Fibroblast of lung (primary cell): ENCODE results near the gene MYO1D. TPM values are rescaled to one million over a fixed set of nuclear protein-coding genes. Genes with fewer than 3 reads are reported as not detected.

Experiments used
- DNase-seq, 2 donors: peaks; one replicate each; pipeline versions ENCODE4 v3.0.0 to v3.0.0-alpha.2; 2010; ENCODE audit warnings: low read depth in 2 of 2
- H2AFZ ChIP-seq: 2 replicates; pipeline ENCODE4 v1.5.1; 2012; ENCODE audit warnings: low read length, control low read depth, inconsistent platforms
- H3K27ac ChIP-seq: 2 replicates; pipeline ENCODE4 v1.5.1; 2011; ENCODE audit warnings: low read length, control low read depth; ENCODE audit not compliant: insufficient read depth
- H3K27me3 ChIP-seq: 2 replicates; pipeline ENCODE4 v1.5.1; 2011; ENCODE audit warnings: mild to moderate bottlenecking, low read length; ENCODE audit not compliant: control insufficient read depth, insufficient read depth
- H3K36me3 ChIP-seq: 2 replicates; pipeline ENCODE4 v1.5.1; 2011; ENCODE audit warnings: low read length; ENCODE audit not compliant: control insufficient read depth, insufficient read depth
- H3K4me1 ChIP-seq: 2 replicates; pipeline ENCODE4 v1.5.1; 2011; ENCODE audit warnings: low read length; ENCODE audit not compliant: control insufficient read depth, insufficient read depth; ENCODE audit errors: extremely low read depth
- H3K4me2 ChIP-seq: 2 replicates; pipeline ENCODE4 v1.5.1; 2011; ENCODE audit warnings: low read length, control low read depth; ENCODE audit not compliant: insufficient read depth; ENCODE audit errors: extremely low read depth
- H3K4me3 ChIP-seq, 4 experiments: fragments of 200-600 bp in 1 of 4; sonication (generic) in 1 of 4; replicated peaks in 1 of 4; 2 replicates each; pipeline ENCODE4 v1.5.1; 2011 to 2016; ENCODE audit warnings: low read length in 4 of 4, low read depth in 3 of 4, mild to moderate bottlenecking in 3 of 4, control low read depth in 2 of 4, inconsistent platforms in 1 of 4, mixed read lengths in 1 of 4; ENCODE audit not compliant: insufficient read depth in 1 of 4; ENCODE audit errors: control extremely low read depth in 1 of 4
- H3K79me2 ChIP-seq: 2 replicates; pipeline ENCODE4 v1.5.1; 2012; ENCODE audit warnings: mild to moderate bottlenecking, low read length, inconsistent platforms; ENCODE audit not compliant: control insufficient read depth, insufficient read depth
- H3K9ac ChIP-seq: 2 replicates; pipeline ENCODE4 v1.5.1; 2011; ENCODE audit warnings: mild to moderate bottlenecking, low read length, control low read depth; ENCODE audit not compliant: insufficient read depth
- H3K9me3 ChIP-seq: 2 replicates; pipeline ENCODE4 v1.5.1; 2012; ENCODE audit warnings: low read depth, low read length; ENCODE audit not compliant: control insufficient read depth, insufficient read depth
- H4K20me1 ChIP-seq: 2 replicates; pipeline ENCODE4 v1.5.1; 2011; ENCODE audit warnings: low read length; ENCODE audit not compliant: control insufficient read depth, insufficient read depth; ENCODE audit errors: extremely low read depth
- EZH2 ChIP-seq: IDR thresholded peaks from 2 replicates; pipeline ENCODE4 v1.5.1; 2012; ENCODE audit warnings: low read length, control low read depth, mild to moderate bottlenecking; ENCODE audit errors: missing control alignments
- polyA plus RNA-seq, 2 donors: library from polyadenylated mRNA; depleted of rRNA in 1 of 2; stranded (reverse) in 1 of 2; unstranded in 1 of 2; fragments of >200 nt; gene quantifications; 2 replicates each; pipeline ENCODE4 v1.2.1, GENCODE V29; 2011 to 2012; ENCODE audit warnings: missing spikeins in 1 of 2
- total RNA-seq: library from RNA; depleted of rRNA; stranded (reverse); fragments of >200 nt; gene quantifications from 2 replicates; pipeline ENCODE4 v1.2.1, GENCODE V29; 2014
- TF ChIP-seq, protein P1 (sequence below), 2 donors: IDR thresholded peaks in 1 of 2; conservative IDR thresholded peaks in 1 of 2; 1 replicate in 1 of 2; 2 replicates in 1 of 2; pipeline ENCODE4 v1.5.1; 2011 to 2012; ENCODE audit warnings: low read length in 2 of 2, control low read depth in 1 of 2, inconsistent platforms in 1 of 2, low read depth in 1 of 2, mild to moderate bottlenecking in 1 of 2

Gene MYO1D
- total and polyA plus RNA-seq, 2 donors (not counting 1 experiment from before 2014, with no cell fraction given): 35.0 to 46.6 TPM

DNA sequence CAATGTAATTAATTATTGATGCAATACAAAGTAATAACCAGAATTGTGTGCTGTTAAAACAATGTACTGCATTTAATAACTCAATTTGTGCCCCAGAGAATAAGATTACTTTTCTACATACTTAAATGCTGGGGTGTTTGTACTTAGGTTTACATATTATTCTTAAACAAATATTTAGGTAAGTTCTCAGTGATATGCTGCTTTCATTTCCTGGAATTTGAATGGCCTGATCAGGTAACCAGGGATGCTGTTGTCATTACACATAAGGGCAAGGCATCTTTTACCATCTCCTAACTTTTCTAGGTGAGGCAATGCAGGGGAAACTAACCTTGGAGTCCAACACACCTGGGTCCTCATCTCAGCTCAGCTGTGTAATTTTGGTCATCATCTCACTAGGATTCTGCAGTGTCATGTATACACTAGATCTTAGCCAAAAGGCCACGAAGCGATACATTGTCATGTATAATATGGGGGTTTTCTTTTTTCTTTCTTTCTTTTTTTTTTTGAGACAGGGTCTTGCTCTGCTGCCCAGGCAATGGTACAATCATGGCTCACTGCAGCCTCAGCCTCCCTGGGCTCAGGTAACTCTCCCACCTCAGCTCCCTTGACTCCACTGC is 45.2 kb downstream of the MYO1D start:
- DNase-seq: no peak
- no peak overlapping the region for H3K4me3 ChIP-seq
- TF ChIP-seq EZH2: no peak
- no peaks in the 10 kb centered on the region for H3K4me1 ChIP-seq
- H3K4me2 ChIP-seq: no peak overlapping the region
- H2AFZ ChIP-seq: no peak overlapping the region
- no peaks in the 10 kb centered on the region for H4K20me1 ChIP-seq
- H3K9ac ChIP-seq: no peak overlapping the region
- no peak overlapping the region for H3K27ac ChIP-seq
- H3K27me3 ChIP-seq: no peaks in the 10 kb centered on the region
- no peaks in the 10 kb centered on the region for H3K36me3 ChIP-seq
- no peaks in the 10 kb centered on the region for H3K9me3 ChIP-seq
- H3K79me2 ChIP-seq: no peaks in the 10 kb centered on the region

DNA sequence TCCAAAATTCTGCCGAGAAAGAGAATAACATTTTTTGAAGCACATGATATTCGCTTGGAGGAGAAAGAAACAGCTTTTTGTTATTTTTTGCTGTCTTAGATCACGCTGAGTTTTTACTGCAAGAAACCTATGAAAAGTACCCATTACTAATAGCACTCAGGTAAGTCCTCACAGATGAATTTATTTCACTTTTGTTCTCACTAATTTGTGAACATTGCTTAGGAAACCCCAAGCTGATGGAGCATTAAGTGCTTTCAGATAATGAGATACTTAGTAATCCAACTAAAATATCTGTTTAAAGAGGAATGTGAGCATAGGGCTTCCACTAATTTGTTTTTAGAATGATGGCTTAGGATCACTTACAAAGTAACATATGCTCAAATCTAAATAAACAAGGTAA is 45.7 kb downstream of the MYO1D start:
- Histone ChIP-seq H3K4me2 (no peak overlapping the region), H3K36me3 (no peaks in the 10 kb centered on the region), H3K79me2 (no peaks in the 10 kb centered on the region), H4K20me1 (no peaks in the 10 kb centered on the region), H3K4me3 (no peak overlapping the region), H3K4me1 (no peaks in the 10 kb centered on the region), H3K9ac (no peak overlapping the region), H3K9me3 (no peaks in the 10 kb centered on the region), H3K27me3 (no peaks in the 10 kb centered on the region), H2AFZ (no peak overlapping the region), H3K27ac (no peak overlapping the region)
- DNase-seq: no peak
- TF ChIP-seq, protein P1, sequence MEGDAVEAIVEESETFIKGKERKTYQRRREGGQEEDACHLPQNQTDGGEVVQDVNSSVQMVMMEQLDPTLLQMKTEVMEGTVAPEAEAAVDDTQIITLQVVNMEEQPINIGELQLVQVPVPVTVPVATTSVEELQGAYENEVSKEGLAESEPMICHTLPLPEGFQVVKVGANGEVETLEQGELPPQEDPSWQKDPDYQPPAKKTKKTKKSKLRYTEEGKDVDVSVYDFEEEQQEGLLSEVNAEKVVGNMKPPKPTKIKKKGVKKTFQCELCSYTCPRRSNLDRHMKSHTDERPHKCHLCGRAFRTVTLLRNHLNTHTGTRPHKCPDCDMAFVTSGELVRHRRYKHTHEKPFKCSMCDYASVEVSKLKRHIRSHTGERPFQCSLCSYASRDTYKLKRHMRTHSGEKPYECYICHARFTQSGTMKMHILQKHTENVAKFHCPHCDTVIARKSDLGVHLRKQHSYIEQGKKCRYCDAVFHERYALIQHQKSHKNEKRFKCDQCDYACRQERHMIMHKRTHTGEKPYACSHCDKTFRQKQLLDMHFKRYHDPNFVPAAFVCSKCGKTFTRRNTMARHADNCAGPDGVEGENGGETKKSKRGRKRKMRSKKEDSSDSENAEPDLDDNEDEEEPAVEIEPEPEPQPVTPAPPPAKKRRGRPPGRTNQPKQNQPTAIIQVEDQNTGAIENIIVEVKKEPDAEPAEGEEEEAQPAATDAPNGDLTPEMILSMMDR (conservative IDR thresholded peaks at IDR 0.05 in 1 of 2, IDR thresholded peaks at IDR 0.05 in 1 of 2; ENCODE audit: low read depth in 1 of 2, low read length in 2 of 2): no peak
- no peak for TF ChIP-seq EZH2

DNA sequence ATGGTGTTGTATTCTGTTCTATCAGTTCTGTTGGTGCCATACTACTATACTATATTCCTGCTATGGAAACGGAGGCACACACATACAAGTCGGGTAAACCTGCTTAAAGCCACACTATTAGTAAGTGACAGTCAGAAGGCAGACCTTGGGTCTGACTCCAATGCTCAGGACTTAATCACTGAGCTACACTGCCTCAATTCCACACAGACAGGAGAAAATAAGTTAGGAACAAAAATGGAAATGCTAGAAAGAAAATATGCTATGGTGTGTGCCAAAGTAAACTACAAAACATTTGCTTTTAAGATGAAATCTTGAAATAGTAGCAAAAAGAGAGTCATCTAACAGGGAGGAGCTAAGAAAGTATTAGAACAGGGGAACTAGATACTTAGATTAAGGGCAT is 48.1 kb downstream of the MYO1D start:
- H2AFZ ChIP-seq: no peak overlapping the region
- H3K9ac ChIP-seq: no peak overlapping the region
- no peak overlapping the region for H3K4me3 ChIP-seq
- H3K4me1 ChIP-seq: no peaks in the 10 kb centered on the region
- no peaks in the 10 kb centered on the region for H3K79me2 ChIP-seq
- DNase-seq: no peak
- H3K27me3 ChIP-seq: no peaks in the 10 kb centered on the region
- H4K20me1 ChIP-seq: no peaks in the 10 kb centered on the region
- TF ChIP-seq EZH2: no peak
- TF ChIP-seq, protein P1 (conservative IDR thresholded peaks at IDR 0.05 in 1 of 2, IDR thresholded peaks at IDR 0.05 in 1 of 2; ENCODE audit: low read depth in 1 of 2, low read length in 2 of 2): no peak
- no peak overlapping the region for H3K27ac ChIP-seq
- no peaks in the 10 kb centered on the region for H3K36me3 ChIP-seq
- no peaks in the 10 kb centered on the region for H3K9me3 ChIP-seq
- no peak overlapping the region for H3K4me2 ChIP-seq
